Measurements from ENCODE around the gene PDZD2.

GRCh38 chr5:31781772-31782171 lies 142.8 kb downstream of the PDZD2 start:
- TF ChIP-seq, protein P1, sequence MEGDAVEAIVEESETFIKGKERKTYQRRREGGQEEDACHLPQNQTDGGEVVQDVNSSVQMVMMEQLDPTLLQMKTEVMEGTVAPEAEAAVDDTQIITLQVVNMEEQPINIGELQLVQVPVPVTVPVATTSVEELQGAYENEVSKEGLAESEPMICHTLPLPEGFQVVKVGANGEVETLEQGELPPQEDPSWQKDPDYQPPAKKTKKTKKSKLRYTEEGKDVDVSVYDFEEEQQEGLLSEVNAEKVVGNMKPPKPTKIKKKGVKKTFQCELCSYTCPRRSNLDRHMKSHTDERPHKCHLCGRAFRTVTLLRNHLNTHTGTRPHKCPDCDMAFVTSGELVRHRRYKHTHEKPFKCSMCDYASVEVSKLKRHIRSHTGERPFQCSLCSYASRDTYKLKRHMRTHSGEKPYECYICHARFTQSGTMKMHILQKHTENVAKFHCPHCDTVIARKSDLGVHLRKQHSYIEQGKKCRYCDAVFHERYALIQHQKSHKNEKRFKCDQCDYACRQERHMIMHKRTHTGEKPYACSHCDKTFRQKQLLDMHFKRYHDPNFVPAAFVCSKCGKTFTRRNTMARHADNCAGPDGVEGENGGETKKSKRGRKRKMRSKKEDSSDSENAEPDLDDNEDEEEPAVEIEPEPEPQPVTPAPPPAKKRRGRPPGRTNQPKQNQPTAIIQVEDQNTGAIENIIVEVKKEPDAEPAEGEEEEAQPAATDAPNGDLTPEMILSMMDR (conservative IDR thresholded peaks at IDR 0.05; ENCODE audit: low read depth, low read length), result no peak
- TF ChIP-seq EZH2 (IDR thresholded peaks at IDR 0.05; ENCODE audit: borderline replicate concordance, low read depth, low read length, poor library complexity, severe bottlenecking), result no peak
